OCI-LY3 (cell line): ENCODE results near the gene ADRA1B.

Experiments
- H2AFZ ChIP-seq: fragments of 200-600, 300-600 bp; shearing (Covaris generic); 2 replicates; pipeline ENCODE4 v1.6.0; 2014; ENCODE audit warnings: antibody characterized with exemption, low read depth, low read length
- H3K27ac ChIP-seq: fragments of 200-600, 300-600 bp; sonication (generic); 2 replicates; pipeline ENCODE4 v1.5.1; 2014; ENCODE audit warnings: mild to moderate bottlenecking, low read length, moderate library complexity, mixed read lengths
- H3K27me3 ChIP-seq: fragments of 200-600, 300-600 bp; sonication (generic); 2 replicates; pipeline ENCODE4 v1.6.1; 2014; ENCODE audit warnings: low read depth, low read length, mixed read lengths
- H3K36me3 ChIP-seq: fragments of 200-600, 300-600 bp; sonication (generic); replicated peaks from 2 replicates; pipeline ENCODE3; 2014; ENCODE audit warnings: low read depth, low read length, mixed read lengths
- H3K4me1 ChIP-seq: fragments of 300-600, 200-600 bp; sonication (generic); 2 replicates; pipeline ENCODE4 v1.6.1; 2014; ENCODE audit warnings: low read length, mixed read lengths
- H3K4me2 ChIP-seq: fragments of 200-600, 300-600 bp; sonication (generic); 2 replicates; pipeline ENCODE4 v1.6.1; 2014; ENCODE audit warnings: low read length, mixed read lengths
- H3K4me3 ChIP-seq: fragments of 300-600, 200-600 bp; sonication (generic); 2 replicates; pipeline ENCODE4 v1.5.1; 2014; ENCODE audit warnings: antibody characterized with exemption, mild to moderate bottlenecking, low read length, moderate library complexity
- H3K79me2 ChIP-seq: fragments of 300-600, 200-600 bp; shearing (Covaris generic); 2 replicates; pipeline ENCODE4 v1.6.1; 2014; ENCODE audit warnings: mild to moderate bottlenecking, low read length, mixed read lengths
- H3K9ac ChIP-seq: fragments of 300-600, 200-600 bp; shearing (Covaris generic); 2 replicates; pipeline ENCODE4 v1.6.0; 2014; ENCODE audit warnings: mild to moderate bottlenecking, low read length, moderate library complexity
- H3K9me3 ChIP-seq: fragments of 200-600, 300-600 bp; shearing (Covaris generic); 2 replicates; pipeline ENCODE4 v1.6.1; 2014; ENCODE audit warnings: low read length, mixed read lengths; ENCODE audit not compliant: insufficient read depth
- H4K20me1 ChIP-seq: fragments of 200-600, 300-600 bp; sonication (generic); 2 replicates; pipeline ENCODE4 v1.6.1; 2016; ENCODE audit warnings: low read length, mixed read lengths; ENCODE audit not compliant: insufficient read depth
- CTCF ChIP-seq: fragments of 200-600, 300-600 bp; sonication (generic); IDR thresholded peaks from 2 replicates; pipeline ENCODE4 v1.5.1; 2014; ENCODE audit warnings: antibody characterized with exemption, low read length, low read depth
- EZH2phosphoT487 ChIP-seq: fragments of 200-600 bp; shearing (Covaris generic); IDR thresholded peaks from 2 replicates; pipeline ENCODE4 v1.6.1; 2018; ENCODE audit warnings: antibody characterized with exemption, mixed run types, low read depth

ADRA1B gene

GRCh38 chr5:159877894-159878448 lies 38.3 kb upstream of the ADRA1B start:
- Histone ChIP-seq H2AFZ (no peak overlapping the region), H4K20me1 (no peaks in the 10 kb centered on the region), H3K36me3 (no peaks in the 10 kb centered on the region), H3K9me3 (no peaks in the 10 kb centered on the region), H3K27ac (no peak overlapping the region), H3K79me2 (no peaks in the 10 kb centered on the region), H3K4me2 (no peak overlapping the region), H3K9ac (no peak overlapping the region), H3K27me3 (no peaks in the 10 kb centered on the region), H3K4me3 (no peak overlapping the region), H3K4me1 (0 out of 2 replicates have a peak, but pooled peaks cover 9% of the 10 kb centered on the region)
- TF ChIP-seq EZH2phosphoT487, result no peak
- no peak for TF ChIP-seq CTCF

GRCh38 chr5:159878988-159879471 lies 37.3 kb upstream of the ADRA1B start:
- 0 out of 2 replicates have a peak, but pooled peaks cover 9% of the 10 kb centered on the region for H3K4me1 ChIP-seq

GRCh38 chr5:159880676-159881075 lies 35.6 kb upstream of the ADRA1B start:
- no peaks in the 10 kb centered on the region for H3K27me3 ChIP-seq
- H3K9ac ChIP-seq, result no peak overlapping the region
- no peak overlapping the region for H3K27ac ChIP-seq
- TF ChIP-seq CTCF (no peak), EZH2phosphoT487 (no peak)
- peaks cover 16% of the 10 kb centered on the region; the same call in 1 of the 2 replicates for H3K4me1 ChIP-seq
- H3K79me2 ChIP-seq, result no peaks in the 10 kb centered on the region
- no peaks in the 10 kb centered on the region for H4K20me1 ChIP-seq
- no peaks in the 10 kb centered on the region for H3K36me3 ChIP-seq
- H2AFZ ChIP-seq, result no peak overlapping the region
- no peaks in the 10 kb centered on the region for H3K9me3 ChIP-seq
- no peak overlapping the region for H3K4me2 ChIP-seq
- no peak overlapping the region for H3K4me3 ChIP-seq

More at GRCh38 chr5:159878988-159879471, 37.3 kb upstream of the ADRA1B start:
- no peaks in the 10 kb centered on the region for H4K20me1 ChIP-seq
- H3K4me3 ChIP-seq, result no peak overlapping the region
- no peaks in the 10 kb centered on the region for H3K36me3 ChIP-seq
- no peak overlapping the region for H3K4me2 ChIP-seq
- H3K27me3 ChIP-seq, result no peaks in the 10 kb centered on the region
- no peak overlapping the region for H2AFZ ChIP-seq
- no peaks in the 10 kb centered on the region for H3K9me3 ChIP-seq
- H3K9ac ChIP-seq, result no peak overlapping the region
- TF ChIP-seq EZH2phosphoT487 (no peak), CTCF (no peak)
- no peaks in the 10 kb centered on the region for H3K79me2 ChIP-seq
- no peak overlapping the region for H3K27ac ChIP-seq

- Histone ChIP-seq H3K27me3 (no peaks in the 10 kb centered on the region), H3K27ac (no peak overlapping the region), H3K9me3 (no peaks in the 10 kb centered on the region), H4K20me1 (no peaks in the 10 kb centered on the region), H3K4me3 (no peak overlapping the region), H2AFZ (no peak overlapping the region), H3K9ac (no peak overlapping the region), H3K4me2 (0 out of 2 replicates have a peak overlapping the region, but pooled peaks have one; percentile 9), H3K79me2 (no peaks in the 10 kb centered on the region), H3K36me3 (no peaks in the 10 kb centered on the region), H3K4me1 (peaks cover 16% of the 10 kb centered on the region; the same call in 1 of the 2 replicates)
- TF ChIP-seq EZH2phosphoT487 (no peak), CTCF (no peak)
Measured at GRCh38 chr5:159881967-159882366, 34.3 kb upstream of the ADRA1B start.
